ENCODE measurements around the gene COG8. TPM values are rescaled to one million over a fixed set of nuclear protein-coding genes. Genes with fewer than 3 reads are reported as not detected.

Gene COG8
- total and polyA plus RNA-seq, 9 of the 15 experiments (the other 6 are each of a cell fraction or from before 2014, with no cell fraction given) = 3.7 to 42.6 (median 30.1) TPM

GRCh38 chr16:69367980-69368379 is 28.6 kb upstream of the COG8 start (continued):
- TF ChIP-seq ZNF586 (CRISPR knock-in tag; conservative IDR thresholded peaks at IDR 0.05) = no peak
- TF ChIP-seq HMBOX1 (IDR thresholded peaks at IDR 0.05) = peak; percentile 82
- TF ChIP-seq ADNP (tag; IDR thresholded peaks at IDR 0.05) = no peak
- TF ChIP-seq ZNF740 (CRISPR knock-in tag; IDR thresholded peaks at IDR 0.05) = 0 out of 2 replicates have a peak, but pooled peaks have one; percentile 15
- TF ChIP-seq ZNF740 (tag; IDR thresholded peaks at IDR 0.05) = no peak
- no peak for TF ChIP-seq MTA1 (IDR thresholded peaks at IDR 0.05; ENCODE audit: borderline replicate concordance)
- TF ChIP-seq GATAD2B (IDR thresholded peaks at IDR 0.05; ENCODE audit: borderline replicate concordance) = no peak
- no peak for TF ChIP-seq MXD1 (CRISPR knock-in tag; IDR thresholded peaks at IDR 0.05; ENCODE audit: borderline replicate concordance, poor library complexity, severe bottlenecking)
- TF ChIP-seq FOSL1 (tag; conservative IDR thresholded peaks at IDR 0.05) = 0 out of 2 replicates have a peak, but pooled peaks have one; percentile 31
- TF ChIP-seq BACH1 (tag; IDR thresholded peaks at IDR 0.05) = no peak
- TF ChIP-seq TEAD1 (CRISPR knock-in tag; IDR thresholded peaks at IDR 0.05) = no peak
- TF ChIP-seq SRSF1 (IDR thresholded peaks at IDR 0.05; ENCODE audit: low read depth, low read length) = no peak
- 0 out of 2 replicates have a peak, but pooled peaks have one; percentile 20 for TF ChIP-seq NFE2 (IDR thresholded peaks at IDR 0.05; ENCODE audit: low read depth)
- TF ChIP-seq ZSCAN32 (CRISPR knock-in tag; IDR thresholded peaks at IDR 0.05) = no peak
- TF ChIP-seq DNMT1 (IDR thresholded peaks at IDR 0.05) = no peak
- no peak for TF ChIP-seq CHD2 (IDR thresholded peaks at IDR 0.05; ENCODE audit: low read depth, low read length)
- peak; percentile 52 for TF ChIP-seq DPF2 (IDR thresholded peaks at IDR 0.05)
- TF ChIP-seq E2F6 (IDR thresholded peaks at IDR 0.05; ENCODE audit: borderline replicate concordance in 1 of 2, extremely low read depth in 1 of 2, insufficient read depth in 1 of 2, insufficient read length in 1 of 2, low read depth in 1 of 2, low read length in 1 of 2, poor library complexity in 1 of 2, severe bottlenecking in 1 of 2) = no peak
- TF ChIP-seq FOXJ2 (tag; IDR thresholded peaks at IDR 0.05) = no peak
- no peak for TF ChIP-seq PCBP2 (IDR thresholded peaks at IDR 0.05; ENCODE audit: low read depth, low read length, poor library complexity, severe bottlenecking)
- no peak for TF ChIP-seq POLR3A (IDR thresholded peaks at IDR 0.05; ENCODE audit: borderline replicate concordance, extremely low read depth, insufficient read depth, insufficient read length)
- TF ChIP-seq BCL6 (CRISPR knock-in tag; IDR thresholded peaks at IDR 0.05) = no peak
- TF ChIP-seq MNT (conservative IDR thresholded peaks at IDR 0.05) = peak in 1 of 2 experiments; percentile 38; a peak in 1 of 4 replicates

Data from K562 (cell line).